Left cardiac atrium (tissue), 4 donors: Measurements from ENCODE around the gene CALML4. TPM values are rescaled to one million over a fixed set of nuclear protein-coding genes. Genes with fewer than 3 reads are reported as not detected.
A peak's percentile ranks its signal among the peaks of the same experiment; 100 is the strongest.
"Not testable (repeated sequence)": the region's sequence is repeated elsewhere in the genome, so short reads cannot be mapped to it uniquely, and the experiment has no call there.

ENCODE experiments used
- ATAC-seq, 2 donors: fragments of 200-7000 bp; cut with Tn5 transposase; one replicate each; pipeline ENCODE4 v1.9.1; 2020; ENCODE audit warnings: mild to moderate bottlenecking in 2 of 2, moderate library complexity in 2 of 2
- DNase-seq: peaks from one replicate; pipeline ENCODE4 v3.0.0-alpha.2; 2020
- intact Hi-C, 2 donors: fragments of 100-400 bp; cut with DNase I; formaldehyde crosslinking; loops; one replicate each; pipeline versions ENCODE4 v1.14.1 to v1.15.1; 2022 to 2023
- total RNA-seq, 2 donors: library from RNA; stranded (reverse); fragmentation: NEBNext Ultra II Directional; extraction: Animal tissue kit (Norgen Biotek cat#: 25700); gene quantifications; one replicate each; pipeline ENCODE4 v1.2.1, GENCODE V29; 2021
- donor health status: DM: no; HTN: yes; CAD: no.
- donor health status: DM: no; HTN: yes; CAD: no; lungs with severe emphysema.
- donor health status: DM: yes; HTN: yes; CAD: no.
- donor health status: Dilated cardiomyopathy.

Gene CALML4
- total RNA-seq, 2 donors from 2014 or later = 3.7 to 4.3 TPM

DNA sequence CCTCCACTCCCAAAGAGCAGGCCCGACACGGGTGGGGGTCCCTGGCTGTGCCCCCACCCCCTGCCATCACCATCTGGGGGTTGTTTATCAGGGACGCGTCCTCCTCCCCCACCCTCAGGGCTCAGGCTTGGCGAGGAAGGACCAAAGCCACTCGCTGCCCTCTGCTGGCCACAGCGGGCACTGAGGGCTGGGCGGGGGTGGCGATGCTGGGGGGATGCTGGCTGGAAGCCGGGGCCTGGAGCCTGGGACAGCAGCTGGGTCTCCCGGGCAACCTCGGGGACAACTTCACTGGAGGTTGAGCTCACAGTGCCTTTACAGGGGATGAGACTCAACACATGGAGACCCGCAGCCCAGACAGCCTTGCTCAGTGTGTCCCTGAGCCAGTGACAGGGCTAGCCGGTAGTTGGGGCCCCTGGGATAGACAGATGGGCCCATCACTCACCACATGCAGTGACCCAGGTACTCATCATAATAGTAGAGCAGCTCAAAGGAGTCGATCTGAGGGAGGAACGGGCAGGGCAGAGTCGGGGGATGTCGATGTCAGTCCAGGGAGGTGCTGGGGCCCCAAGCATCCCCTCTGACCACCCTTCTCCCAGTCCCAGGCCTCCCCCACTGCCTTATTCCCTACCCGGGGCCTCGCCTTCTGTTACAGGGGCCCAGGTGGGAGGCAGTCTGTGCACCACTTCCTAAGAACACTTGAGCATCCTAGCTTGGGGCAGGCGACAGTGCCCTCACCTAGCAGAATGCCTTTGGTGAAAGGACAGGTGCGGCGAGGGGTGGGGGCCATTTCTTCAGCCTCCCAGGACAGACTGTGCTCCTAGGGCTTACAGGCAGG is 5.9 kb upstream of the CALML4 start:
- DNase-seq = peak; percentile 71
- peak; percentile 57 to 80 for ATAC-seq
- intact Hi-C loops = no loop called here

DNA sequence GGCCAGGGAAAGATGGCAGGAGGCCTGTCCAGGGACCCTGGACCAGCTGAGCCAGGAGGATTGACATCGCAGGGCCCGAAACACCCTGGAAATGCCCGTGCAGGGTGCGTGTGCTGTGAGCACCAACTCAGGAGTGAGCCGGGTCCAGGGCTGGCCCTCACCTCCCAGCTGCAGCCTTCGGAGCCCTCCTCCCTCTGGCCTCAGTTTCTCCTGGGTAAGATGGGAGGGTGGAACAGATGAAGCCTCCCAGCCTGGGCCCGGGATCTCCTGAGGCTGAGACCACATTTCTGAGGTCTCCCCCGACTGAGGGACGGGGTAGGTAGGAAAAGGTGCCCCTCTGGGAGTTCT is 5.3 kb upstream of the CALML4 start:
- intact Hi-C loops = no loop called here
- ATAC-seq (no peak), DNase-seq (peak; percentile 15)

DNA sequence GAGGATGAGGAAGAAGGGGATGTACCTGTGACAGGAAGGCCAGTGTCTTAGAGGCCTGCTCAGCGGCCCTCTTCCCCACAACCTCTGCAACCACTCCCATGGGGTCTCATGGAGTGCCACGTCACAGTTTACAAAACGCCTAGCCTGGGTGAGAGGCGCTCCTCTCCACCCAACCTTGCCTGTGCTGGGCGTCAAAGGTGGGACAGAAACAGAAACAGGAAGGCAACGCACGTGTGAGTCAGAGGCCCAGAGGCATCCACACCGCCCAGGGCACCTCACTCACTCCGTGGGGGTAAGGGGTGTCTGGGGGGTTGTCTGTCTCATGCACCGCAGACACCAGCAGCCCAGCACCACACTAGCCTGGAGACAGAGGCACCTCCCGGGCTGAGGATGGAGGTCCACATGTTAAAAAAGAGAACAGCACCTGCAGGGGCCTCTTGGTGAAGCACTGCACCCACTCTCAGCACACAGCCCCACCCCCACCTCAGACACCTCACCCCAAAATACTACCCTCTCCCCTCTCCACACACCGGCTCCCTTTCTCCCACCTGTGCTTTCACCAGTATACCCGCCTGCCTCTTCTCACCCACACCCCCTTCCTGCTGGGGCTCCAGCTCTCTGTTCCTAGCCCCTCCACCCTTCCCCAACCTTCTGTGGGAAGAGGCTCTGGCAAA is 4.7 kb upstream of the CALML4 start:
- ATAC-seq (no peak), DNase-seq (peak; percentile 15)
- intact Hi-C loops = no loop called here

GRCh38 chr15:68209272-68209671 is 4.1 kb upstream of the CALML4 start:
- DNase-seq (peak; percentile 6), ATAC-seq (no peak)
- intact Hi-C loops = no loop called here

DNA sequence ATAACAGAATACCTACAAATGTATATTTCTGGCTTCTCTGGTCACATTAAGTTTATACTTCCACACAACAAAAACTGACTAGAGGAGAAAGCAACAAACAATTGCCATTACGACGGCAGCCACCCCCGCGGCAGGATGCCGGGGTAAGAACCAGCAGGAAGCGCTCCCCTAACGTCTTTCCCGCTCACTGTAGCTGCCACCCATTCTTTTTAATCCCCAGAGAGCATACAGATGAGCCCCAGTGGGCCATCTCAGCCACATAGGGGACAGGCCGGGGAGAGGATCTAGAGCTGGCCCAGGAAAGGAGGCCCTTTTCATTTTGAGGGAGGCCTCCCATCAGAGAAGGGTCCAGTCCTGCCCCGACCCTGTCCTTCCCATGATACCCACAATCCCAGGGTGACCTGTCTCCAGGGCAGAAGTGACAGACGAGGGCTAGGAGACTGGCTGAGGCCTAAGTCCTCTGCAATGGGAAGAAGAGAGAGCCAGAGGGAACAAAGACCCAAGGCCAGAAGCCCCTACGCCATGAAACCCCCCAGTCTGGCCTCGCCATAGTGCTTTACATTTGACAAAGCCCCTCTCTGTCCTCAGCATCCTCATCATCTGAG is 3.6 kb upstream of the CALML4 start:
- DNase-seq = peak; percentile 16
- no peak for ATAC-seq
- intact Hi-C loops = no loop called here

DNA sequence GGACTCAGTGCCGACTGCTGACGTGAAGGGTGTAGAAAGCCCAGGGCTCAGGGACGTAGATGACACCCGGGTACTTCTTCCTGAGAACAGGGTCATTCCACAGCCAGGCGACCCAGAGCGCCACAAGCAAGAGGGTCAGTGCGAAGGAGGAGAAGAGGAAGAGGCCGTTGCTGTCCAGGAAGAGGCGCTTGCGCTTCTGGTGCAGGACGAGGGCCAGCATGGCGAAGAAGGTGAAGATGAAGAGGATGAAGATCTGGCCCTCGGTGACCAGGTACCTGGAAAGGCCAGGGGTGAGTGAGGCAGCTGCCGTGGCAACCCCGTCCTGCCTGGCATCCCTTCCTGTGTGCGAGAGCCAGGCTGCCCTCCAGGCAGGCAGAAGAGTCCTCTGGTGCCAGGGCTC is 3.0 kb upstream of the CALML4 start:
- ATAC-seq (no peak), DNase-seq (peak; percentile 8)
- intact Hi-C loops = no loop called here

GRCh38 chr15:68207176-68207935 is 2.2 kb upstream of the CALML4 start:
- intact Hi-C loops = no loop called here
- DNase-seq (peak; percentile 18), ATAC-seq (no peak)

DNA sequence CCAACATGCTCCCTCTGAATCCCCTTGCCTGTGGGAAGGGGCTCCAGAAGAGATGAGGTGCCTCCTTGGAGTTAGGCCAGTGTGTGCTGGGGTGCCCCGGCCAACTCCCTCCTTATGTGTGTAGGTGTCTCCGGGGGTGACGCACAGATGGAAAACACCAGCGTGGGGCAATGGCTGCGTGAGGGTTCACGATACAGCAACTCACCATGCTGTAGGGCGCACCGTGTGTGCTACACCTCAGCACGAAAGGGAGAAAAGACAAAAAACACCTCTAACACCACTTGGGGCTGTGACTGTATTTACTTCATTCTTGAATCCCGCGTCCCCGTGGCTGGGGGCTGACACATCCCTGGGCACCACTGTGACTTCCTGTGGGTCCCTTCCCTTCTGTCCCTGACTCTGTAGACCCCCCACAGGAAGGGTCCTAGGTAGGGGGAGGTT is 1.6 kb upstream of the CALML4 start:
- intact Hi-C loops = no loop called here
- DNase-seq = peak; percentile 14
- no peak for ATAC-seq

- DNase-seq (peak; percentile 69), ATAC-seq (peak; percentile 39 to 70)
- intact Hi-C loops = no loop called here
Observed at GRCh38 chr15:68205954-68206539, 915 bp upstream of the CALML4 start.

GRCh38 chr15:68205558-68205944 is 419 bp upstream of the CALML4 start:
- intact Hi-C loops = no loop called here
- DNase-seq (peak; percentile 10), ATAC-seq (no peak)

- DNase-seq = peak; percentile 5
- intact Hi-C loops = no loop called here
- no peak for ATAC-seq
Observed at GRCh38 chr15:68204361-68204760, 771 bp downstream of the CALML4 start.

GRCh38 chr15:68203956-68204355 is 1.2 kb downstream of the CALML4 start:
- intact Hi-C loops = no loop called here
- ATAC-seq = no peak

GRCh38 chr15:68203486-68203885 is 1.6 kb downstream of the CALML4 start:
- intact Hi-C loops = no loop called here
- ATAC-seq = no peak
- DNase-seq = peak; percentile 10

More at GRCh38 chr15:68203956-68204355, 1.2 kb downstream of the CALML4 start:
- peak; percentile 8 for DNase-seq

DNA sequence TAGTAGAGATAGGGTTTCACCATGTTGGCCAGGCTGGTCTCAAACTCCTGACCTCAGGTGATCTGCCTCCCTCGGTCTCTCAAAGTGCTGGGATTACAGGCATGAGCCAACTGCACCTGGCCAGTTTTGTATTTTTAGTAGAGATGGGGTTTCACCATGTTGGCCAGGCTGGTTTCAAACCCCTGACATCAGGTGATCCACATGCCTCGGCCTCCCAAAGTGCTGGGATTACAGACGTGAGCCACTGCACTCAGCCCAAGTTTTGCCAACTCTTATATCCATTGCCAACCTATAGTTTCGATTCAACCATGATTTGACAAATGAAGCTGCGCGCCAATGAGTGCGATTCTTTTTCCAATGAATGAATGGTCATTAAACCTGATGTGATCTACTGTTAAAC is 2.1 kb downstream of the CALML4 start:
- peak; percentile 2 for DNase-seq
- ATAC-seq, intact Hi-C loops: not testable (repeated sequence)

DNA sequence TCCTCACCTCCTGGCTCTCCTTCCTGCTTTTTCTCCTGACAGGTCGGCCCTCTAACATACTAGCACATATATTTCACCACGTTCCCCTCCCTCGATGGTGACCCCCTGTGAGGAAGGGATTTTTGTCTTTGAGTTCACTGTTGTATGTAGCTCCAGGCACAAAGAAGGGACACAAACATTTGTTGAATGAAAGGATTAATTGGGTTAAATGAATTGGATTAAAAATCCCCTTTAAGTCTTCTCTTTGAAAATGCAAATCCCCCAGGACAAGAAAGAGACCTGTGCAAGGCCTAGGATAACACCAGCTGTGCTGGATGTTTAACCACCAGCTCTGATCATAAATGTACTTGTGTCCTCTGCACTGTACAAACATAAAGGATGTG is 3.3 kb downstream of the CALML4 start:
- ATAC-seq = no peak
- DNase-seq = no peak
- intact Hi-C loops = no loop called here

DNA sequence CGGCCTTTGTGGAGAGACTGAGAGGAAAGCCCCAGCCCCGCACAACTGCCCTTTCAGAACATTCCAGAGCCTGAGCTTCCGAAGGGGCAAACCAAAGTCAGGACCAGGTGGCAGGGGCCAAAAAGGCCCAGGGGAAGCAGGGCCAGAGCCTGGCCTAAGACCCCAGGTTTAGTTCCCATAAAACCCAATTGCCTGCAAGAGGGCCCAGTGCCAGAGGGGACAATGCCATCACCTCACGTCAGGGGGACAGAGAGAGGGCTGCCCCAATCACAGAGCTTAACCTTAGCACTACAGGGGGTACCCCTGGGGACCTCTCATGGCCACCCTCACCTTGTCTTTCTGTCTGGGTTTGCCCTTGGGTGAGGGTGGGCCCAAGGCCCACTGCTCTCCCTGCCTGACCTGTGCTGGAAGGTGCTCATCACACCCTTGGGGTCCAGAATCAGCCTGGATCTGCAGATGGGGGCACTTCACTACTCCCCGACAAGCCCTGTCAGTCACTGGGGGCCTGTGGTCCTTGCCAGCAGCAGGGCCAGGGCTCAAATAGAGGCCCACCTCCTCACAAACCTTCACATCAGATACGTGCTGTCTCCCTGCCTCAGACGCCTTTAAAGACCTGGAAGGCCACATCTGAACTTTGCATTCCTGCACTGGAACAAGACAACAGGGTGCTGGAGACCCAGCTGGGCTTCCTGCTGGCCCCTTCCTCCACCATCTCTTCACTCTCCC is 3.8 kb downstream of the CALML4 start:
- no peak for ATAC-seq
- DNase-seq = no peak
- intact Hi-C loops = no loop called here

- intact Hi-C loops = no loop called here
- peak in 1 of 2 donors; percentile 9 for ATAC-seq
- DNase-seq = no peak
Observed at GRCh38 chr15:68200016-68200861, 4.9 kb downstream of the CALML4 start.

DNA sequence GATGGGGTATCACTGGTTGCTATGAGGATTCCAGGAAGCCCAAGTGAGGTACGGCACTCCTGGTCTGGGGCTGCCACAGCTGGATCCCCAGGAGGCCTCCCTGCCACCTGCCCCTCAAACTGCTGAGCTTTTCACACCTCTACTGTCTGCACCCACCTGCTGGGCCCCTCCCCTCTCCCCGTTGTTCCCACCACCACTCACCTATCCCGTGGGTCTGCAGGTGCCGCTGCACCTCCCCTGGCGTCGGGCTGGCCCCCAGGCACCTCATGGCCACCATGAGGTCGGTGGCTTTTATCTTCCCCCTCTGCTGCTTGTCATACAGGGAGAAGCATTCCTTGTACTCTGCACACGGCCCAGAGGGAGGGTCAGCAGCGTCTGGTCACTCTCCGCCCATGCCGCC is 5.8 kb downstream of the CALML4 start:
- DNase-seq (no peak), ATAC-seq (no peak)
- intact Hi-C loops = no loop called here
